HCT116 (cell line): ENCODE results near the gene RNASE9.

ENCODE experiments used
- SP1 ChIP-seq: IDR thresholded peaks from 2 replicates; pipeline ENCODE4 v1.6.1; 2012; ENCODE audit warnings: low read depth
- ZFX ChIP-seq: fragments of 450-650 bp; IDR thresholded peaks from 2 replicates; pipeline ENCODE4 v1.6.1; 2017

DNA sequence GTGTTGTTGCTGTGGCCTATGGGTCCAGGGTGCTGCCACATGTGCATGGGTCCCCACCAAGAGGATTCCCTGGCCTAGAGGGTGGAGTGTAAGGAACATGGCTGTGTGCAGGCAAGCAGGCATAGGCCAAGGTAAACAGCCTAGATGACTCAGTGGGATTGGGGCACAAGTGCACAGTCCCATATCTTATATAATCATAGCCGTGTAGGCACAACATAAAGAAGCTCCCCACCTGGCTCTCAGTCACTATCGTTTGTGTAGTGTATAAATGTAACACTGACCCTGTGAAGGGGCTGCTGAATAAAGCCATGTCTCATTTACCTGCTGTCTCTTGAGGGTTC lies 46.0 kb upstream of the RNASE9 start:
- TF ChIP-seq SP1 (no peak), ZFX (no peak)
